ENCODE results near the gene ACAT2. TPM values are rescaled to one million over a fixed set of nuclear protein-coding genes. Genes with fewer than 3 reads are reported as not detected.

ACAT2 gene
- total RNA-seq, 4 donors from 2014 or later = 8.2 to 19.8 (median 13.8) TPM

DNA sequence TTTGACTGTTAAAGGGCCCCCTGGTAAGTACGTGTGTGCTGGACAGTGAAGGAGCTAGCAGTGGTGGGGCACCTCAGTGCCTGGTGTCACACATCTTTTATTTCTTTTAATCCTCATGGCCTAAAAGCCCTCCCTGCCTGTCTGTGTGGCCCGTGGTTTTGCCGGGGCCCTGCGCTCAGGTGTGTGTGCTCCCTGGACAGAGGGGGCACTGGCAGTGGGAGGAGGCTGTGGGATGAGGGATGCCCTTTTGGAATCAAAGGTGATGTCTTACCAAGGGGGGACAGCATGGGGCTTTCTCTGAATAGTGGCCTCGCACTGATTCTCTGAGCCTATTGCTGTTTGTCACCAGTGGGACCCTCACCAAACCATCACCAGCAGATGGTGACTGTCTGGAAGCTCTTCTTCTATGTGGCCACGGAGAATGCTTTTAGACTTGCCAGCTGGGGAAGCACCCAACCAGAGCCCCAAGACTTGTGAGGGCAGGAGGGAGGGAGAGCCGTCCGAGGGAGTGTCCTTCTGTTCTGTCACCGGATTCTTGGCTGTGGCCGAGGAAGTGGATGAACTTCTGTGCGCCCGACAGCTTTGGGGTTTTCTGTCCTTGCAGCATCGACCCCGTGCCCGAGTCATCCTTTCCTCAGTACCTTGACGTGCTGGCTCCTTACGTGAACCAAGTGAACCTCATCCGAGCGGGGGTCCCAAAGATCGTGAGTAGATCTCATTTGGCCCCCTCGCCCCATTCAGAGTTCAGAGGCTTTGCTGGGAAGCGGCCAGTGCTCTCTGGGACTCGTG, 56.3 kb downstream of the ACAT2 start:
- no peaks in the 10 kb centered on the region for H3K9me3 ChIP-seq
- intact Hi-C loops (cut with DNase I; ENCODE audit: low total_unique reads) = no loop called here
- no peak overlapping the region for H3K4me3 ChIP-seq
- DNase-seq = no peak
- no peak overlapping the region for H3K27ac ChIP-seq
- H3K4me1 ChIP-seq = no peaks in the 10 kb centered on the region
- H3K27me3 ChIP-seq = no peaks in the 10 kb centered on the region
- TF ChIP-seq EP300 (IDR thresholded peaks at IDR 0.05; ENCODE audit: low read depth) (no peak), POLR2AphosphoS5 (IDR thresholded peaks at IDR 0.05) (no peak), POLR2A (IDR thresholded peaks at IDR 0.05) (no peak)
- WGBS, 2 donors (ENCODE audit: low coverage in 1 of 2) = 88 to 90% methylated on average over 1 to 23 of the region's 23 CpGs
- no peaks in the 10 kb centered on the region for H3K36me3 ChIP-seq
- in situ Hi-C loops (cut with MboI; ENCODE audit: low pct_ligation_motif_present in 1 of 4, low pct_unique_long_range_greater_than_20kb in 1 of 4, low sequenced_read_pairs in 3 of 4) = no loop called here

DNA sequence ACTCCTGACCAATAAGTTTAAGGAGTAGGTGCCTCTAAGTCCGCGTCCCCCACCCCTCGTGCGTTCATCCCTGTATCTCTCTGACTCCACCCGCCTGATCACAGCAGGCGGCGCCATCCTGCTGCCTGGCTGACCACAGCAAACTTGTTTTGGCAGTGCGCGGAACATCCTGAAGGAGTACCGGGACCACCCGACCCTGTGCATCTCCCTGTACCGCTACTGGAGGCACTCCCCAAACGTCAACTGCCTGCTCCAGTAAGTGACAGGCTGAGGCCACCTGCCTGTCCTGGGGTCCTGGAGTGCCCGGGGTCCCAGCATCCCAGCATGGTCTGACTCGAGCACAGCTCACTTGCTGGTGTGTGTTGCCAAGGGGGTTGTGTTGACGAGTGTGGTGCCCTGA, 57.3 kb downstream of the ACAT2 start:
- no peak for DNase-seq
- Histone ChIP-seq H3K36me3 (no peaks in the 10 kb centered on the region), H3K4me1 (no peaks in the 10 kb centered on the region), H3K27me3 (no peaks in the 10 kb centered on the region), H3K4me3 (no peak overlapping the region), H3K9me3 (no peaks in the 10 kb centered on the region), H3K27ac (no peak overlapping the region)
- WGBS, 2 donors (ENCODE audit: low coverage in 1 of 2) = 92% methylated on average over 16 of the region's 16 CpGs; no CpG with 5 or more reads in 1 of the 2 donors
- in situ Hi-C loops (cut with MboI; ENCODE audit: low pct_ligation_motif_present in 1 of 4, low pct_unique_long_range_greater_than_20kb in 1 of 4, low sequenced_read_pairs in 3 of 4) (no loop called here), intact Hi-C loops (cut with DNase I; ENCODE audit: low total_unique reads) (no loop called here)
- TF ChIP-seq POLR2AphosphoS5 (IDR thresholded peaks at IDR 0.05) (no peak), POLR2A (IDR thresholded peaks at IDR 0.05) (no peak), EP300 (IDR thresholded peaks at IDR 0.05; ENCODE audit: low read depth) (no peak)
- TF ChIP-seq, protein P1, sequence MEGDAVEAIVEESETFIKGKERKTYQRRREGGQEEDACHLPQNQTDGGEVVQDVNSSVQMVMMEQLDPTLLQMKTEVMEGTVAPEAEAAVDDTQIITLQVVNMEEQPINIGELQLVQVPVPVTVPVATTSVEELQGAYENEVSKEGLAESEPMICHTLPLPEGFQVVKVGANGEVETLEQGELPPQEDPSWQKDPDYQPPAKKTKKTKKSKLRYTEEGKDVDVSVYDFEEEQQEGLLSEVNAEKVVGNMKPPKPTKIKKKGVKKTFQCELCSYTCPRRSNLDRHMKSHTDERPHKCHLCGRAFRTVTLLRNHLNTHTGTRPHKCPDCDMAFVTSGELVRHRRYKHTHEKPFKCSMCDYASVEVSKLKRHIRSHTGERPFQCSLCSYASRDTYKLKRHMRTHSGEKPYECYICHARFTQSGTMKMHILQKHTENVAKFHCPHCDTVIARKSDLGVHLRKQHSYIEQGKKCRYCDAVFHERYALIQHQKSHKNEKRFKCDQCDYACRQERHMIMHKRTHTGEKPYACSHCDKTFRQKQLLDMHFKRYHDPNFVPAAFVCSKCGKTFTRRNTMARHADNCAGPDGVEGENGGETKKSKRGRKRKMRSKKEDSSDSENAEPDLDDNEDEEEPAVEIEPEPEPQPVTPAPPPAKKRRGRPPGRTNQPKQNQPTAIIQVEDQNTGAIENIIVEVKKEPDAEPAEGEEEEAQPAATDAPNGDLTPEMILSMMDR (IDR thresholded peaks at IDR 0.05) = no peak

- in situ Hi-C loops (cut with MboI; ENCODE audit: low pct_ligation_motif_present in 1 of 4, low pct_unique_long_range_greater_than_20kb in 1 of 4, low sequenced_read_pairs in 3 of 4) (no loop called here), intact Hi-C loops (cut with DNase I; ENCODE audit: low total_unique reads) (no loop called here)
- 64 to 77% methylated on average over 6 to 28 of the region's 28 CpGs for WGBS, 2 donors (ENCODE audit: low coverage in 1 of 2)
- Histone ChIP-seq H3K36me3 (no peaks in the 10 kb centered on the region), H3K27me3 (no peaks in the 10 kb centered on the region), H3K9me3 (no peaks in the 10 kb centered on the region), H3K4me3 (no peak overlapping the region), H3K4me1 (no peaks in the 10 kb centered on the region), H3K27ac (no peak overlapping the region)
- TF ChIP-seq EP300 (IDR thresholded peaks at IDR 0.05; ENCODE audit: low read depth) (no peak), POLR2A (IDR thresholded peaks at IDR 0.05) (no peak), POLR2AphosphoS5 (IDR thresholded peaks at IDR 0.05) (no peak)
- TF ChIP-seq, protein P1 (IDR thresholded peaks at IDR 0.05) = no peak
- DNase-seq = no peak
These were observed 58.2 kb downstream of the ACAT2 start for GRCh38 chr6:159819932-159820640.

GRCh38 chr6:159821122-159821521, 59.3 kb downstream of the ACAT2 start:
- intact Hi-C loops (cut with DNase I; ENCODE audit: low total_unique reads) = no loop called here
- H3K36me3 ChIP-seq = no peaks in the 10 kb centered on the region
- H3K4me3 ChIP-seq = no peak overlapping the region
- 44 to 78% methylated on average over 1 to 11 of the region's 11 CpGs for WGBS, 2 donors (ENCODE audit: low coverage in 1 of 2)
- DNase-seq = no peak
- no peaks in the 10 kb centered on the region for H3K9me3 ChIP-seq
- H3K4me1 ChIP-seq = no peaks in the 10 kb centered on the region
- TF ChIP-seq, protein P1 (IDR thresholded peaks at IDR 0.05) = no peak
- TF ChIP-seq POLR2A (IDR thresholded peaks at IDR 0.05) (no peak), EP300 (IDR thresholded peaks at IDR 0.05; ENCODE audit: low read depth) (no peak), POLR2AphosphoS5 (IDR thresholded peaks at IDR 0.05) (no peak)
- no peak overlapping the region for H3K27ac ChIP-seq
- H3K27me3 ChIP-seq = no peaks in the 10 kb centered on the region
- in situ Hi-C loops (cut with MboI; ENCODE audit: low pct_ligation_motif_present in 1 of 4, low pct_unique_long_range_greater_than_20kb in 1 of 4, low sequenced_read_pairs in 3 of 4) = no loop called here
